GM18951 (cell line): ENCODE results near the gene ZNF615.
"Not testable (repeated sequence)": the region's sequence is repeated elsewhere in the genome, so short reads cannot be mapped to it uniquely, and the experiment has no call there.

Source experiments
- POLR2A ChIP-seq: IDR thresholded peaks from 4 replicates; pipeline ENCODE4 v1.6.1; 2011; ENCODE audit warnings: mild to moderate bottlenecking; ENCODE audit not compliant: insufficient read length, insufficient read depth; ENCODE audit errors: extremely low read depth
- in situ Hi-C: fragments of 300-500 bp; cut with MboI; formaldehyde crosslinking; loops from one replicate; pipeline ENCODE4 v1.12.0; 2022; ENCODE audit warnings: low sequenced_read_pairs, mixed read lengths, inconsistent platforms; ENCODE audit not compliant: unreplicated experiment

Gene ZNF615

DNA sequence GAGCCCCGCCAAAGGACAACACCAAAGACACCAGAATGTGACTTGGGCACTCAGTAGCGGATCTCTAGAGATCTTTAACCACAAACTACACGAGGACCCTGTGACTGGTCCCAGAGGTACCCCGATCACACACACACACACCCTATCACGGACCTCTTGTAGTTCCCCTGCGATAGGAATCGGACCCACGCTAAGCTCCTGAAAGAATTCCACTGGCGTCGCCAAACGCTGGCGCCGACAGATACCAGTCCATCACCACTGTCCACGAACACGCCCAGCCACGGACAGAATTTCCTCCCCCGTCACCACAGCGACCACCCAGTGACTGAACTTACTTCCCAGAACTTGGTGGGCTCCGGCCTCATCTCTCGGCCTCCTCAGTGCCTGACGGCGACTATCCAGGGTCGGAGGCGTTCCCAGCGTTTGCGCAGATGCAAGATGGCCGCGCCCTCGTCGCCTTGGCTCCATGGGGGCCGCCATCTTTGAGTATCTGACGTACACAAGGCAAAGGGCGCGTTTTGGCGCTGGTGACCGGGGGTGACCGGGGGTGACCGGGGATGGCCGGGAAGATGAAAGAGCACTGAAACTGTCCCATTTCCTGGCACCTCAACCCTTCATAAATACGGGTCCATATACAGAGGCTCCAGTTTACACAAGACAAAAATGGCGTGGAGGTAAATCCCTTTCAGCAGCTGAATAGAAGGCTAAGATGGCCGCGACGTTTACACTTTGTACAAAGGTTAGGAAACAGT lies at the start of gene ZNF615:
Gene ZNF615 (minus strand): TSS at position 406 of the 752 bp plus-strand sequence. CDS start 4,500 bp downstream, outside the sequence.
- in situ Hi-C loops: no loop called here
- TF ChIP-seq POLR2A: peak; percentile 61

- in situ Hi-C loops: not testable (repeated sequence)
Measured at GRCh38 chr19:52056480-52056879, 48.5 kb upstream of the ZNF615 start.

DNA sequence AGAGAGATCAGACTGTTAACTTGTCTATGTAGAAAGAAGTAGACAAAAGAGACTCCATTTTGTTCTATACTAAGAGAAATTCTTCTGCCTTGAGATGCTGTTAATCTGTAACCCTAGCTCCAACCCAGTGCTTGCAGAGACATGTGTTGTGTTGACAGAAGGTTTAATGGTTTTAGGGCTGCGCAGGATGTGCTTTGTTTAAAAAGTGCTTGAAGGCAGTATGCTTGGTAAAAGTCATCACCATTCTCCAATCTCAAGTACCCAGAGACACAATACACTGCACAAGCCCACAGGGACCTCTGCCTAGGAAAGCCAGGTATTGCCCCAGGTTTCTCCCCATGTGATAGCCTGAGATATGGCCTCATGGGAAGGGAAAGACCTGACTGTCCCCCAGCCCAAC lies 43.7 kb upstream of the ZNF615 start:
- in situ Hi-C loops: not testable (repeated sequence)

GRCh38 chr19:52048555-52049501 lies 40.8 kb upstream of the ZNF615 start, which contains the start of gene ZNF432:
ZNF432 (minus strand) TSS chr19:52048838; CDS start chr19:52046868, 1,970 bp downstream.
- in situ Hi-C loops: no loop called here
- peak; percentile 45 for TF ChIP-seq POLR2A

DNA sequence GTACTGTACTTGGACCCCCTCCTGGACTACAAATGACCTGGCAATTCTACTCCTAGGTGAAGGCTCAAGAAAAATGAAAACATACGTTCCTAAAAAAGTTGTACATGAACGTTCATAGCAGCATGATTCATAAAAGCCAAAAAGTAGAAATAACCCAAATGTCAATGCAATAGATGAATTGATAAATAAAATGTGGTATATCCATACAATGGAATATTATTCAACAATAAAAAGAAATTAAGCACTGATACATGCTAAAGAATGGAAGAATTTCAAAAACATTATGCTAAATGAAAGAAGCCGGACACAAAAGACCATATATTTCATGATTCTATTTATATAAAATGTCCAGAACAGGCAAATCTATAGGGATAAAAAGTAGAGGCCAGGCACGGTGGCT lies 31.2 kb upstream of the ZNF615 start:
- no peak for TF ChIP-seq POLR2A
- in situ Hi-C loops: no loop called here

- in situ Hi-C loops: no loop called here
- no peak for TF ChIP-seq POLR2A
Measured at GRCh38 chr19:52034051-52034728, 26.2 kb upstream of the ZNF615 start.

DNA sequence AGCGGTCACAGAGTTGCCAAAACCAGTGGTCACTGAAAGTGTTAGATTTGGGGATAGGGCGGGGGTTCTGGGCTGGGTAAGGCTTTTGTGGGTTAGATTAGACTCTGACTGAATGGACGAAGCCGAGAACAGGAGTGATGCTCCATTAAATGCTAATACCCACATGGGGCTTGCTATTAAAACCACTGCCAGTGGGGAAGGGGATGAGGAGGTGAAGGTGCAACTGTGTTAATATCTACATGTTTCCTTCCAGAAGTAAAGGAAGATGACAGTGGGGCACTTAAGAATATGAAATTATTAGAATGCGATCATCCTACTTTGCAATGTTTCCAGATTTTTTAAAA lies 20.7 kb upstream of the ZNF615 start:
- no peak for TF ChIP-seq POLR2A
- in situ Hi-C loops: no loop called here

- peak; percentile 89 for TF ChIP-seq POLR2A
- in situ Hi-C loops: no loop called here
Measured at GRCh38 chr19:52028027-52028779, 20.2 kb upstream of the ZNF615 start, which contains the start of gene ZNF614. ZNF614 (minus strand) TSS chr19:52028379; CDS start chr19:52025745, 2,634 bp downstream.

GRCh38 chr19:52026255-52026990 lies 18.4 kb upstream of the ZNF615 start:
- in situ Hi-C loops: not testable (repeated sequence)

DNA sequence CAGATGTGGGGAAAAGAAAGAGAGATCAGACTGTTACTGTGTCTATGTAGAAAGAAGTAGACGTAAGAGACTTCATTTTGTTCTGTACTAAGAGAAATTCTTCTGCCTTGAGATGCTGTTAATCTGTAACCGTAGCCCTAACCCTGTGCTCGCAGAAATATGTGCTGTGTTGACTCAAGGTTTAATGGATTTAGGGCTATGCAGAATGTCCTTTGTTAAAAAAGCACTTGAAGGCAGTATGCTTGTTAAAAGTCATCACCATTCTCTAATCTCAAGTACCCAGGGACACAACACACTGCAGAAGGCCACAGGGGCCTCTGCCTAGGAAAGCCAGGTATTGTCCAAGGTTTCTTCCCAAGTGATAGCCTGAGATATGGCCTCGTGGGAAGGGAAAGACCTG lies 16.5 kb upstream of the ZNF615 start:
- in situ Hi-C loops: not testable (repeated sequence)

DNA sequence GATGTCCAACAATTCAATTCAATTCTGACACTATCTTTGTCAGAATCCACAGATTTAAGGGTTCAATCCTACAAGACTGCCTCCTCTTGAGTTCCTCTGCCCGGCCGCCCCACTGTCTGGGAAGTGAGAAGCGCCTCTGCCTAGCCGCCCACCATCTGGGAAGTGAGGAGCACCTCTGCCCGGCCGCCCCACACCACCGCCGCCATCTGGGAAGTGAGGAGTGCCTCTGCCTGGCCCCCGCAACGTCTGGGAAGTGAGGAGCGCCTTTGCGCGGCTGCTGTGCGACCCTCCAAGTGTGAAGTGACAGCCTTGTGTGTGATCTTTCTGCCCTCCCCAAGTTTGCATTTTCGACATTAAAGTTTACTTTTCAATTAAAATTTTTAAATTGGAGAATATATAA lies 14.2 kb upstream of the ZNF615 start:
- TF ChIP-seq POLR2A: no peak
- in situ Hi-C loops: no loop called here

DNA sequence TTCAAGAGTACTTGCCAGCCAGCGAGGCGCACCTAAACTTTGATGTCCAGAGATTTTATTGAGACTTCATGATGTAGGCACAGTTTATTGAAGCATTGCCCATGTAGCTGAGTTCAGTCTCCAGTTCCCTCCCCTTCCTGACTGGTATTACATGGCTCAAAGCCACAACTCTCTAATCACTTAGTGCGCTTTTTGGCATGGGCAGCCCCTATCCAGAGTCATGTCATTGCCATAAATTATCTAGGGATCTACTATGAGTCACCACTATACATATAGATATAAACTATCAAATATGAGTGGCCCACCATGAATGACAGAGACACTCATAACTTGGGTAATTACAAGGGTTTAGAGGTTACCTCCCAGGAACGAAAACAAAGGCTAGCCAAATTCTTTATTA lies 12.5 kb upstream of the ZNF615 start:
- in situ Hi-C loops: no loop called here

More for the DNA sequence above, 12.5 kb upstream of the ZNF615 start:
- no peak for TF ChIP-seq POLR2A
